Eye (tissue), 1 donor: ENCODE results near the gene HLA-A.
A peak's percentile ranks its signal among the peaks of the same experiment; 100 is the strongest.
"Not testable (repeated sequence)": the region's sequence is repeated elsewhere in the genome, so short reads cannot be mapped to it uniquely, and the experiment has no call there.

Experiments
- DNase-seq: peaks from one replicate; pipeline ENCODE4 v3.0.0-alpha.2; 2015

Gene HLA-A

DNA sequence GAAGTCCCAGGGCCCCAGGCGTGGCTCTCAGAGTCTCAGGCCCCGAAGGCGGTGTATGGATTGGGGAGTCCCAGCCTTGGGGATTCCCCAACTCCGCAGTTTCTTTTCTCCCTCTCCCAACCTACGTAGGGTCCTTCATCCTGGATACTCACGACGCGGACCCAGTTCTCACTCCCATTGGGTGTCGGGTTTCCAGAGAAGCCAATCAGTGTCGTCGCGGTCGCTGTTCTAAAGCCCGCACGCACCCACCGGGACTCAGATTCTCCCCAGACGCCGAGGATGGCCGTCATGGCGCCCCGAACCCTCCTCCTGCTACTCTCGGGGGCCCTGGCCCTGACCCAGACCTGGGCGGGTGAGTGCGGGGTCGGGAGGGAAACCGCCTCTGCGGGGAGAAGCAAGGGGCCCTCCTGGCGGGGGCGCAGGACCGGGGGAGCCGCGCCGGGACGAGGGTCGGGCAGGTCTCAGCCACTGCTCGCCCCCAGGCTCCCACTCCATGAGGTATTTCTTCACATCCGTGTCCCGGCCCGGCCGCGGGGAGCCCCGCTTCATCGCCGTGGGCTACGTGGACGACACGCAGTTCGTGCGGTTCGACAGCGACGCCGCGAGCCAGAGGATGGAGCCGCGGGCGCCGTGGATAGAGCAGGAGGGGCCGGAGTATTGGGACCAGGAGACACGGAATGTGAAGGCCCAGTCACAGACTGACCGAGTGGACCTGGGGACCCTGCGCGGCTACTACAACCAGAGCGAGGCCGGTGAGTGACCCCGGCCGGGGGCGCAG is at the start of gene HLA-A:
TSS of gene HLA-A (plus strand) at position 258 of the 778 bp plus-strand sequence. CDS start at position 280, 22 bp downstream.
- DNase-seq: peak; percentile 97

DNA sequence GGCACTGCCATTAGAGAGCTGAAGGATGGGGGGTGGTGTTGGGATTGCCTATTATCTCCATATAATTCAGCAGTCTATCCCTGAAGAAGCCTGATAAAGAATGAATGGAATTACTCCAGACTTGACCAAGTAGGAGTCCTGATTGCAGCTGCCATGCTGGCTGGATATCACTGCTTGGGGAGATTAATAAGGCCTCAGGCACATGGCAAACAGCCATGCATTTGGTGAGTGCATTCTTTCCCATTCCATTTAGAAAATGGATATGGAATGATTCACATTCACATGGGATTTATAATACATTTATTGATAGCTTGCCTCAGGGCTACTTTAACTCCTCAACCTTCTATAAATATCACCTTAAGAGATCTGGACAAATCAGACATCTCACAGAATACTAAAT is 49.6 kb upstream of the HLA-A start:
- DNase-seq: no peak

DNA sequence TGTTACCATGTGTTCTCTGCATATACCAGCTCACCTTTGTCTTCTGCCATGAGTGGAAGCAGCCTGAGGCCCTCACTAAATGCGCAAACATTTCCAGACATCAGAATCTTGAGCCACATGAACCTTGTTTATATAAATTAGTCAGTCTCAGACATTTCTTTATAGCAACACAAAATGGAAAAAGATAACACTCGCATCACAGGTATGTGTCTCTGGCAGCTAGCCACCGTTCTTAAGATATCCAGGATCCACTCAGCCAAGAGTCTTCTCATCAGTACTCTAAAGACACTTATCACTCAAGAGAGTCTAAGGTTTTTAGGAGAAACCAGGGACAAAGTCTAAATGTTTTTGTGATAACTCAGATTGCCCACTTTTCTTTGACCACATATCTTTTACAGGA is 43.1 kb upstream of the HLA-A start:
- no peak for DNase-seq

DNA sequence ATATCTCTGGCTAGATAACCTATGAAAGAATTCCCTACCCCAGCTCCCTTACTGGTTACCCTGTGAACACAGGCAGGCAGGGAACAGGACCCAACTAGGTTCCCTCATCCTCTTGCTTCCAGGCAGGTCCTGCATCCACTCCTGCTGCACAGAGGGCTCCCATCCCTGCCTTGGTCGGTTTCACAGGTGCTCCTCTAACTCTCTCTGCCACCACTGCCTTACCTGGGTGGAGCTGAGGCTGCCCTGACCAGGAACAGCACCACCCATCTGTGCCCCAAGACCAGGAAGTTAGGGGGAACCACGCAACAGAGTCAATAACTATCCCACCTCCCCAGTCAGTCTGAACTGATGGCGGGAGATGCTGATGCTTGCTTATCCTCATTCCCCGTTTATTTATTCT is 37.0 kb upstream of the HLA-A start:
- no peak for DNase-seq

DNA sequence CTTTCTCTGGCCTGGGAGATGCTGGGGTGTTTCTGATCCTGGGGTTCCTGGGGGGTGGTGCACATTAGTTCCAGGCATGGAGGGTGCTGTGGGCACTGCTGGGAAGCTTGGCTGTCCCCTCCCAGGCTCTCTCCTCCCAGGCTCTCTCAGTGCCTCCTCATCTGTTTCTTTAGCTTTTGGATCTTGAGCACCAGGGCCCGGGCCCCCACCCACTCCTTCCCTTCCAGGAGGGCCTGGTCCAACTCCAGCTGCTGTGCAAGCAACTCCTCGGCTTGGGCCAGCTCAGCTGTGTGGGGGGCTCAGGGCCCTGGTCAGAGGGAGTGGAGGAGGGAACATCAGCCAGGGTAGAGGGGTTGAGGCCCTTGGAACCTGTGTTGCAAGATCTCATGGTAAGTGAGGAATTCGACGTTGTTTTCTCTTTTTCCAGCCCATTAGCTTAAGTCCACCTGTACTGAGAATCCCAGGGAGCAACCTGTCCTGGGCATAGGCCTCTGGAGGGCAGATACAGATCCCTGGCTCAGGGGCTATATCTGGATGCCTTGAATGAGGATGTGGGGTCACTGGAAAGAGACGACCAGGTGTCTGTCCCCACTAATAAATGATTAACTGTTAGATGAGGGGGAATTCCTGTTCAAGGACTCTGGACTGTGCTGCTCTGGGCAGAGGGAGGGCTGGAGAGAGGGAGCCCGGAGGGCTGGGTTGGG is 34.5 kb upstream of the HLA-A start:
- no peak for DNase-seq

DNA sequence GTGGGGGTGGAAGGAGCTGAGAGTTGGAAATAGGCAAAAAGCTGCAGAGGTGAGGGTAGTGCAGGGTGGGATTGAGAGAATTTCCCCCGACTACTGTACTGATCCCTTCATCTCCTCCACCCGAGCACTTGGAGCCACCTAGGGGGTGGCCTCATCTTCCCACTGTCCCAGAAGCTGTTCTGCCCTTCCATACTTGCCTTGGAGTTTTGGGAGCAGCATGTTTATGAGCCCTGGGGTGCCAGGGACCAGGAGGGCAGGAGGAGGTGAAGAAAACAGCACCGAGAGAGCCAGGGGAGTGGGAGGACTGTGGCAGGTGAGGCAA is 34.0 kb upstream of the HLA-A start:
- DNase-seq: no peak

DNA sequence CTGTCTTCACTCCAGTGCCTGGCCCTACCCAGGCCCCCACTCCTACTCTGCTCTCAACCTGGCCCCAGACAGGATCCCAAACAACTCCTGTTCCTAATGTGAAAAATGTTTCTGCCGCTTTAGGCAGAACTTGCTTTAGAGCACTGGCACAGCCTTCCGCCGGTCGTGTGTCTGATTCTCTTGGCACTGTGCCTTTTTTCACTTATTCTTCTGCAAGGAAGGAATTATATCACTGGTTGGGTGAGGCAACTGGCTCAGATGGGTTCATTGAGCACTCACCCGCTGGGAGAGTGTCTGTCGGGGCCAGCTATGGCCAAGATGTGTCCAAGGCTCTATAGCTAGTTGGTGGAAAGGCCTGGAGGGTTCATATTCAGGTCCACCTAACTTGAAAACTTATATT is 33.6 kb upstream of the HLA-A start:
- DNase-seq: no peak

DNA sequence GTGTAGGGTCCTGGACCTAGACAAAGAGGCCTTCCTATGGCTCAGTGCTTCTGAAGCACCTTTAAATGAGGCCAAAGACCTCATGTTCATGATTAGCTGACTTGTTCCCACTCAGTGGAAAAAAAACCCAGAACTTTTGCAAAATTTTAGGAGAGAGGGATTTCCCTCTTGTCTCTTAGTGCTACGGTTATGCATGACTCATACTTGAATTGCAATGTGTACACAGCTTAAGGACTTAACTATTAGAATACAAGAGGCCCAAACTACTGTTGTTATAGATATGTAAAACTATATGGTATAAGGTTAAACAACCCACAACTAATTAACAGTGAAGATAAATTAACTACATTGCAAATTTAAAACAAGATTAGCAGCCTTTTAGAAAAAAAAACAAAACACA is 32.3 kb upstream of the HLA-A start:
- no peak for DNase-seq

DNA sequence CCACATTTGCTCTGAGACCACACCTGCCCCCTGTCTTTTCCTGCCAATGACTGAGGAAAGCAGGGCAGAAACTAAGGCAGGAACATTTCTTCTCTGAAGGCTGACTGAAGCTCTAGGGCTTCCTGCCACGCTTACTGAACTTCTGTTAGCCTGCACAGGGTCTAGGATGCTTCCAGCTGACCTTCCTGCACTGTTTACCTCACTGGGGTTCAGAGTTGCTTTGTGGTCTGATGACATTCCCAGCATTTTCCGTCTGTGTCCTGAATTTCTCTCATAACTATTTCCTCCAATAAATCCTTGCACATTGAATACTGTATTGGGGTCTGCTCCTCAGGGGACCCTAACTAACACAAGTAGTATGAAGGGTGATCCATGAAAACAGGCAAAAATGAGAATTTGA is 29.5 kb upstream of the HLA-A start:
- DNase-seq: no peak

DNA sequence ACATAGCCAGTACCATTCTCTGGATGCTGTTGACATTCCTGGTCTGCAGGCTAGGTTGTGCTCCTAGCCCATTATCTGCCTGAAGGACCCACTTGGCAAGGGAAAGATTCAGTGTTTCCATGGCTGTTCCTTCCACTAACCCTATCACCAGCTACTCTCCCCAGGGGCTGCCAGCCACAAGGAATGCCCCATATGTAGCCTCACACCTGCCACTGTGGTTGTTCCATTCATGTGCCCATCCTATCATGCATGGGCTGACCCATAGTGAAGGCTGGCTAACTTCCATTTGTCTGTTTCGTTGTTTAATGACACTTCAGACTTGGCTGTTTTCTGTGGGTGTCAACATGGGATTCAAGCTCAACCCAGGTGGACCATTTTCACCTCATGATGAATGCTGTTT is 25.6 kb upstream of the HLA-A start:
- no peak for DNase-seq

DNA sequence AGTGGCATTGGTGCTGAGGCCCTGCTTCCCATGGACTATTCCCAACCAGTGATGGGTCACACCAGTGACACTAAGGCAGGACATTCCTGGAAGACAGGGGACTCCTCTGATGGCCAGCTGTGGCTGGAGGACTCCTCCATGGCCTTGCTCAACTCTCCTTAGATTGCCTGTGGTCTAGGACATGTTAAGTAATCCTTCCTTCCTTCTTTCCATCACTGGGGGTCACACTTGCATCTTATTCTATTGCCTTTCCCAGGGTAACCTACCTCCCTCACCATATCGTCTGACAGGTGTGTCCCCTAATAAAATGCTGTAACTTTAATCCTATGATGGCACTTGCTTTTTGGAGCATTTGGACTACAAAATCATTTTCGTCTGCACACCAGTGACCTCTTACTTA is 24.5 kb upstream of the HLA-A start:
- DNase-seq: no peak

DNA sequence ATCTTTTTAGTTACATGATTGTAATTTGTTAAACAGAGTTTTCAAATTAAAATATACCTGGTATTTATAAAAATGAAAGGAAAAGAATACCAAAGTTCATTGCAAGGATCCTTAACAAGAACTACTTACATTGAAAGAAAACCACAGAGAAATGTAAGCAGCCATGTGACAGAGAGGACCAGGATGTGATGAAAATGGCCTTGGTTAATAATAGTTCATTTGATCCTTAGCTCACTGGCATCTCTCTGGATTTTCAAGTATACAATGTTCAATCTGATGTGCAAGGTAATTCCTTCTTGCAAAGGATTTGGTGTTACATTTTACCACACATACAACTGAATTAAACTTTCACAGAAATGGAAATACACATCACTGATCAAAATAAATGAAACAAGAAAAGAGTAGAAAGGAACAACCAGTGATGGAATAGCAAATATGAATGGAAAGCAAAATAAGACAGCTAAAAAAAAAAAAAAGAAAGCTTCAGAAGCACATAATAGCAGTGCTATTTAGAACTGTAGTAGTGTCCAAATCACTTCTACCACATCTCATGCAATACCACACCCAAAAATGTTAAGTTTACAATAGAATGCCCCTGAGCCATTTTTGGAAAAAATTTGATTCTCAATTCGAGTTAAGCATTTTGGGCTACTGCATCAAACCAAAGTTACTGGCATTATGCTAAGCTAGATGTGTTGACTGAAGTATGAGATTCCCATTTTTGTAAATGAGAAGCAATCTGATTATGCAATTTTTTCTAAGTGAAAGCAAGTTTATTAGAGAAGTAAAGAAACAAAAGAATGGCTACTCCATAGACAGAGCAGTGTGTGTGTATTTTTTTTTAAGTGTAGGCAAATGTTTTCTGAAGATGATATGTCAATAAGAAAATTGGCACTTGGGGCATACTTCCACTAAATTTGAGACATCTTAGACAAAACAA is 22.6 kb upstream of the HLA-A start:
- no peak for DNase-seq

DNA sequence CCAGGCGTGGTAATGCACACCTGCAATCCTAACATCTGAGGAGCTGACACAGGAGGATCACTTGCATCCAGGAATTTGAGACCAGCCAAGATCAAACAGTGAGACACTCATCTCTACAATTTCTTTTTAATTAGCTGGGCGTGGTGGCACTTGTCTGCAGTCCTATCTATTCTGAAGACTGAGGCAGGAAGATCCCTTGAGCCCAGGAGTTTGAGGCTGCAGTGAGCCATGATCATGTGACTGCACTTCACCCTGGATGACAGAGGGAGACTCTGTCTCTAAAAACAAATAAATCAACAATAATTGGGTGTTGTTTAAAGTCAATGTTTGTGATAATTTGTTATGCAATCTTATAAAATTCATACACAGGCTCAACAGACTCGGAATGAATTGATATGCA is 18.0 kb upstream of the HLA-A start:
- DNase-seq: no peak

DNA sequence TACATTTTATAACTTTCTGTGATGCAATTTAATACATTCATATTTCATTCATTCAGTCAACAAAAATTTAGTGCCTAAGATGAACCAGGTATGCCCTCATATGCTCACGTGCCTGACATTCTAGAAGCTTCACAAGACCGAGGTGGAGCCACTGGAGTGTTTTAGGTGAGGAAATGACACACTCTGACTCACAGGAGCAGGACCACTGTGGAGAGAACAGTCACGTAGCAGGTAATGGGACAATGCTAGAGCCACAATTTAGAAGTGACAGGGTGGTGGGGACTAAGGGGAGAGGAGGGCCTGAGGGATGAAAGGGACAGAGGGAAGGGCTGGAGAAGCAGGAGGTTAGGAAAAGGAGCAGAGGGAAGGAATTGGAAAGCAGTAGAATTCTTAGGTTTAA is 17.6 kb upstream of the HLA-A start:
- no peak for DNase-seq

DNA sequence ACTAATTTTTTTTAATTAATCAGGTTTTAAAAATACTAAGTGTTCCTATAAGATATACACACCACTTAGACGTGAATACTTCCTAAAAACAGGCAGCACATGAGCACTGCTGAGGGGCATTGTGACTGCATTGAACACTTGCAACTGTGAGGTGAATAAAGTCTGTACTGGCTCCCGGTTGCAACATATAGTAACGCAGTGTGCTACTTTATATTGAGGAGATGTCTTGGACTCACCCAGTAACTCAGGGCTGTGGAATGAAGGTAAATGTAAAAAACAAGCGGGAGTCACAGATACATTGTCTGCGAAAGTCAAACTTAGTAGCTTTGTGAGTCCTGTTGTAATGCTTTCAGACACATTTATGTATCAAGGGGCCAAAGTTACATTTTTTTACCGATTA is 17.0 kb upstream of the HLA-A start:
- no peak for DNase-seq

DNA sequence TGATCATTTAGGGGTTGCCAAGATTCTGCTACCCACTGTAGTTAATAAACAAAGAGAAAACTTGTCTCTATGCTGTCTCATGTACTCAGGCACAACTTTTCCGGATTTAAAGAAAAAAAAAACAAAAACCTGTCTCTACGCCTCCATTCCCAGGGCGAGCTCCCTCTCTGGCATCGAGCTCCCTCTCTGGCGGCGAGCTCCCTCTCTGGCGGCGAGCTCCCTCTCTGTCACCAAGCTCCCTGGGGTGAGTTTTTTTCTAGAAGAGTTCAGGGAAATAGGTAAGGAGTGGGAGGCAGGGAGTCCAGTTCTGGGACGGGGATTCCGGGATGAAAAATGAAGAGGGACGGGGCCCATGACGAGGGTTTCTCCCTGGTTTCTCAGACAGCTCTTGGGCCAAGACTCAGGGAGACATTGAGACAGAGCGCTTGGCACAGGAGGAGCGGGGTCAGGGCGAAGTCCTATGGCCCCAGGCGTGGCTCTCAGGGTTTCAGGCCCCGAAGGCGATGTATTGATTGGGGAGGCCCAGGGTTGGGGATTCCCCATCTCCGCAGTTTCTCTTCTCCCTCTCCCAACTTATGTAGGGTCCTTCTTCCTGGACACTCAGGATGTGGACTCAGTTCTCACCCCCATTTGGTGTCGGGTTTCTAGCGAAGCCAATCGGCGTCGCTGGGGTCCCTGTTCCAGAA is 16.5 kb upstream of the HLA-A start:
- no peak for DNase-seq

DNA sequence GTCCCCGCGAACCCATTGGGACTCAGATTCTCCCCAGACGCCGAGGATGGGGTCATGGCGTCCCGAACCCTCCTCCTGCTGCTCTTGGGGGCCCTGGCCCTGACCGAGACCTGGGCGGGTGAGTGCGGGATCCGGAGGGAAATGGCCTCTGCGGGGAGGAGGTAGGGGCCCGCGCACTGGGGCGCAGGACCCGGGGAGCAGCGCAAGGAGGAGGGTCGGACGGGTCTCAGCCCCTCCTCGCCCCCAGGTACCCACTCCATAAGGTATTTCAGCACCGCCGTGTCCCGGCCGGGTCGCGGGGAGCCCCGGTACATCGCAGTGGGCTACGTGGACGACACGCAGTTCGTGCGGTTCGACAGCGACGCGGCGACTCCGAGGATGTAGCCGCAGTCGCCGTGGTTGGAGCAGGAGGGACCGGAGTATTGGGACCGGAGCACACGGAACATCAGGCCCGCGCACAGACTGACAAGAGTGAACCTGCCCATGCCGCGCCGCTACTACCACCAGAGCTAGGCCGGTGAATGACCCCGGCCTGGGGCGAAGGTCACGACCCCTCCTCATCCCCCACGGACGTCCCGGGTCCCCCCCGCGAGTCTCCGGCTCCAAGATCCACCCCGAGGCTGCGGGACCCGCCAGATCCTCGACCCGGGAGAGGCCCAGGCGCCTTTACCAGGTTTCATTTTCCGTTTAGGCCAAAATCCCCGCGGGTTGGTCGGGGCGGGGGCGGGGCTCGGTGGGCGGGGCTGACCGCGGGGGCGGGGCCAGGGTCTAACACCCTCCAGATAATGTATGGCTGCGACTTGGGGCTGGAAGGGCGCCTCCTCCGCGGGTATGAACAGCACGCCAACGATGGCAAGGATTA is 15.7 kb upstream of the HLA-A start:
- peak; percentile 61 for DNase-seq

DNA sequence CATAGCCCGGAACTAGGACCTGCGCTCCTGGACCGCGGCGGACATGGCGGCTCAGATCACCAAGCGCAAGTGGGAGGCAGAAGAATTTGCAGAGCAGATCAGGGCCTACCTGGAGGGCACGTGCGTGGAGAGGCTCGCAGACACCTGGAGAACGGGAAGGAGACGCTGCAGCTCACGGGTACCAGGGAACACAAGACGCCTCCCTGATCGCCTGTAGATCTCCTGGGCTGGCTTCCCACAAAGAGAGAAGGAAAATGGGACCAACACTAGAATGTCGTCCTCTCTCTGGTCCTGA is 15.1 kb upstream of the HLA-A start:
- no peak for DNase-seq

DNA sequence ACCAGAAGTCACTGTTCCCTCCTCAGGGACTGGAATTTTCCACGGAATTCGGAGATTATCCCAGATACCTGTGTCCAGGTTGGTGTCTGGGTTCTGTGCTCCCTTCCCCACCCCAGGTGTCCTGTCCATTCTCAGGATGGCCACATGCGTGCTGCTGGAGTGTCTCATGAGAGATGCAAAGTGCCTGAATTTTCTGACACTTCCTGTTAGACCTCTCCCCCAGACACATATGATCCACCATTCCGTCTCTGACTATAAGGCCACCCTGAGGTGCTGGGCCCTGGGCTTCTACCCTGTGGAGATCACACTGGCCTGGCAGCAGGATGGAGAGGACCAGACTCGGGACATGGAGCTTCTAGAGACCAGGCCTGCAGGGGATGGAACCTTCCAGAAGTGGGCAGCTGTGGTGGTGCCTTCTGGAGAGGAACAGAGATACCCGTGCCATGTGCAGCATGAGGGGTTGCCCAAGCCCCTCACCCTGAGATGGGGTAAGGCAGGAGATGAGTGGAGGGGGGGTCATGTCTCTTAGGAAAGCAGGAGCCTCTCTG is 14.4 kb upstream of the HLA-A start:
- no peak for DNase-seq

DNA sequence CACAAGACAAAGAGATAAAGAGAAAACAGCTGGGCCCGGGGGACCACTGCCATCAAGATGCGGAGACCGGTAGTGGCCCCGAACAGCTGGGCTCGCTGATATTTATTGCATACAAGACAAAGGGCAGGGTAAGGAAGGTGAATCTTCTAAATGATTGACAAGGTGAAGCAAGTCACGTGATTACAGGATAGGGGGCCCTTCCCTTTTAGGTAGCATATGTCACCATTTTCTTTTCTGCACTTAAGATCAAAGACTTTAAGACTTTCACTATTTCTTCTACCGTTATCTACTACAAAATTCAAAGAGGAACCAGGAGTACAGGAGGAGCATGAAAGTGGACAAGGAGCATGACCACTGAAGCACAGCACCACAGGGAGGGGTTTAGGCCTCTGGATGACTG is 12.3 kb upstream of the HLA-A start:
- DNase-seq: not testable (repeated sequence)

DNA sequence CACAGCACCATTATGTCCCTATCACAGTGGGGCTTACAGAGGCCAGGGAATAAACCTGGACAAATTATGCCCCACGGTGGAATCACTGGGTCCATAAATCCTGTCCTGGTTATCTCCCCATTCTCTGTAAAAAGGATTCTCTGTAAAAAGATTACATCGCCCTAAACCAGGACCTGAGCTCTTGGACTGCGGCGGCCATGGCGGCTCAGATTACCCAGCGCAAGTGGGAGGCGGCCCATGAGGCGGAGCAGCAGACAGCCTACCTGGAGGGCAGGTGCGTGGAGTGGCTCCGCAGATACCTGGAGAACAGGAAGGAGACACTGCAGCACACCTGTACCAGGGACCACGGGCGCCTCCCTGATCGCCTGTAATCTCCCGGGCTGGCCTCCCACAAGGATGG is 8.4 kb upstream of the HLA-A start:
- no peak for DNase-seq
